ENCODE measurements around the gene DCUN1D5. TPM values are rescaled to one million over a fixed set of nuclear protein-coding genes. Genes with fewer than 3 reads are reported as not detected.

Gene DCUN1D5
- total and polyA plus RNA-seq, 2 experiments from 2014 or later, result 136 to 189 TPM

- TF ChIP-seq ZNF462 (CRISPR knock-in tag; IDR thresholded peaks at IDR 0.05), result no peak
Measured at GRCh38 chr11:103053997-103054396, 38.0 kb downstream of the DCUN1D5 start (continued).

- Histone ChIP-seq H3K27me3 (ENCODE audit: insufficient read depth) (no peaks in the 10 kb centered on the region), H3K79me2 (replicated peaks; ENCODE audit: insufficient read depth) (no peaks in the 10 kb centered on the region), H3K4me3 (no peak overlapping the region), H3K4me2 (no peak overlapping the region), H3F3A (replicated peaks; ENCODE audit: low read depth) (no peaks in the 10 kb centered on the region), H3K4me1 (ENCODE audit: insufficient read depth) (no peaks in the 10 kb centered on the region), H2AFZ (no peak overlapping the region), H3K9me2 (ENCODE audit: insufficient read depth) (no peaks in the 10 kb centered on the region), H4K20me1 (replicated peaks; ENCODE audit: insufficient read depth) (no peaks in the 10 kb centered on the region; the same call in 1 of the 2 replicates), H3K36me3 (ENCODE audit: insufficient read depth) (no peaks in the 10 kb centered on the region), H3K27ac (ENCODE audit: low read depth) (no peak overlapping the region)
- no peaks in the 10 kb centered on the region for H3K9me3 Mint-ChIP-seq
- TF ChIP-seq ZNF331 (CRISPR knock-in tag; IDR thresholded peaks at IDR 0.05; ENCODE audit: low read depth), result no peak
- TF ChIP-seq JUNB (IDR thresholded peaks at IDR 0.05; ENCODE audit: unreplicated experiment), result no peak
- no peak for TF ChIP-seq ETS1 (IDR thresholded peaks at IDR 0.05)
- TF ChIP-seq STAT1 (IDR thresholded peaks at IDR 0.05; ENCODE audit: unreplicated experiment), result no peak
- no peak for TF ChIP-seq CTCF (conservative IDR thresholded peaks at IDR 0.05; ENCODE audit: low read depth in 2 of 2)
- TF ChIP-seq EZH2phosphoT487 (IDR thresholded peaks at IDR 0.05; ENCODE audit: unreplicated experiment), result no peak
- H3K36me3 Mint-ChIP-seq (ENCODE audit: low read depth), result no peaks in the 10 kb centered on the region
- DNase-seq (ENCODE audit: low spot score) (no peak), ATAC-seq (no peak)
- no peaks in the 10 kb centered on the region for H3K4me1 Mint-ChIP-seq
- no peak overlapping the region for H3K4me3 Mint-ChIP-seq
- H3K27me3 Mint-ChIP-seq (ENCODE audit: insufficient read depth, low read depth, poor library complexity), result no peaks in the 10 kb centered on the region
- H3K27ac Mint-ChIP-seq, result no peak overlapping the region
Measured at GRCh38 chr11:103051981-103052380, 40.0 kb downstream of the DCUN1D5 start.
